AG09319 (cell line): ENCODE results near the gene PAK1IP1.
"Not testable (repeated sequence)": the region's sequence is repeated elsewhere in the genome, so short reads cannot be mapped to it uniquely, and the experiment has no call there.

Experiments
- DNase-seq: peaks from one replicate; pipeline ENCODE4 v3.0.0-alpha.2; 2010; ENCODE audit warnings: low read depth; ENCODE audit errors: extremely low read depth
- CTCF ChIP-seq: IDR thresholded peaks from 2 replicates; pipeline ENCODE4 v1.5.1; 2011; ENCODE audit warnings: low read depth, mild to moderate bottlenecking, inconsistent platforms, low read length, moderate library complexity

The PAK1IP1 gene

DNA sequence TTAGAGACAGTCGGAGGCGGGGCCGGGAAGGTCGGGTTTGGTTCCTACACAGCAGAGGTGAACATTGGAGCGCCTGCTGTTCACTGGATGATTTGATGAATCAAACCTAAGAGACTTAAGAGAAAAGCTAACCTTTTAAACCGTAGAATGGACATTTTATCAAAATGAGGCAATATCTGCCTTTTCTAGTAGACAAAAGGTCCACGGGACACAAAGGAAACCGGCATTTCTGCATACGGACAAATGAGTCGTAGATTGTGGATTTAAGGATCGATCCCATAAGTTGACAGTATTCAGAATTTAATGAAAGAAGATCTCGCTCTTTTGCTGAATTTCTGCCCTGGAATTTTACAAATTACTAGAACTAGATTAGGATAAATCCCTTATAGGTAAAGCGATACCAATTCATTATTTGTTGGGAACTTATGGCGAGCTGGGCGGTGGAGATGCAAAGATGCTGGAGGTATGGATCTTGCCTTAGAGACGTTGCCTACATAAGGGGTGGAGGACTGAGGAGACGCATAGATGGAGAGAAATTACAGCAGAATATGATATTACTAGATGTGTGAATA is 400 bp downstream of the PAK1IP1 start:
- DNase-seq = no peak

DNA sequence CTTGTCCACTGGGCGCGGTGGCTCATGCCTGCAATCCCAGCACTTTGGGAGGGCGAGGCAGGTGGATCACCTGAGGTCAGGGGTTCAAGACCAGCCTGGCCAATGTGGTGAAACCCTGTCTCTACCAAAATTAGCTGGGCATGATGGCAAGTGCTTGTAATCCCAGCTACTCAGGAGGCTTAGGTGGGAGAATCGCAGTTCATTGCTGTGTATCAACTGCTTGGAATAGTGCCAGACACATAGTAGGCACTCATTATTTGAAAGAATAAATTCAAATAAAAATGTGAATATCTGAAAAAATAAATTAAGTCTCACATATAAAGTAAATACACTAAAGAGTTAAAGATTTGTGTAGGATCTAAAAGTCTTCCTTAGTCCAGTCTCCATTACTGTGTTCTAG is 1.9 kb downstream of the PAK1IP1 start:
- TF ChIP-seq CTCF = no peak
- no peak for DNase-seq

More for the DNA sequence above, 400 bp downstream of the PAK1IP1 start:
- TF ChIP-seq CTCF = no peak

DNA sequence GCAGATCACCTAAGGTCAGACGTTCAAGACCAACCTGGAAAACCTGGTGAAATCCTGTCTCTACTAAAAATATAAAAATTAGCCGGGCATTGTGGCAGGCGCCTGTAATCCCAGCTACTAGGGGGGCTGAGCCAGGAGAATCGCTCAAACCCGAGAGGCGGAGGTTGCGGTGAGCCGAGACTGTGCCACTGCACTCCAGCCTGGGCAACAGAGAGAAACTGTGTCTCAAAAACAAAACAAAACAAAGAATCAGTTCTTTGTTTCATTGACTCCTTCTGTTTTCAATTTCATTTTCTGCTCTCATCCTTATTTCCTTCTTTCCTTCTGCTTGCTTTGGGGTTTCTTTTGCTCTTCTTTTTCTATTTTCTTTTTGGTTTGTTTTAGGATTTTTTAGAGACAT is 19.2 kb downstream of the PAK1IP1 start:
- TF ChIP-seq CTCF = no peak
- DNase-seq = no peak

GRCh38 chr6:10719296-10719963 is 24.7 kb downstream of the PAK1IP1 start:
- no peak for TF ChIP-seq CTCF
- DNase-seq = no peak

- TF ChIP-seq CTCF = no peak
- no peak for DNase-seq
Measured at GRCh38 chr6:10719964-10720264, 25.1 kb downstream of the PAK1IP1 start.

GRCh38 chr6:10720265-10720959 is 25.6 kb downstream of the PAK1IP1 start:
- TF ChIP-seq CTCF = no peak
- DNase-seq = no peak

DNA sequence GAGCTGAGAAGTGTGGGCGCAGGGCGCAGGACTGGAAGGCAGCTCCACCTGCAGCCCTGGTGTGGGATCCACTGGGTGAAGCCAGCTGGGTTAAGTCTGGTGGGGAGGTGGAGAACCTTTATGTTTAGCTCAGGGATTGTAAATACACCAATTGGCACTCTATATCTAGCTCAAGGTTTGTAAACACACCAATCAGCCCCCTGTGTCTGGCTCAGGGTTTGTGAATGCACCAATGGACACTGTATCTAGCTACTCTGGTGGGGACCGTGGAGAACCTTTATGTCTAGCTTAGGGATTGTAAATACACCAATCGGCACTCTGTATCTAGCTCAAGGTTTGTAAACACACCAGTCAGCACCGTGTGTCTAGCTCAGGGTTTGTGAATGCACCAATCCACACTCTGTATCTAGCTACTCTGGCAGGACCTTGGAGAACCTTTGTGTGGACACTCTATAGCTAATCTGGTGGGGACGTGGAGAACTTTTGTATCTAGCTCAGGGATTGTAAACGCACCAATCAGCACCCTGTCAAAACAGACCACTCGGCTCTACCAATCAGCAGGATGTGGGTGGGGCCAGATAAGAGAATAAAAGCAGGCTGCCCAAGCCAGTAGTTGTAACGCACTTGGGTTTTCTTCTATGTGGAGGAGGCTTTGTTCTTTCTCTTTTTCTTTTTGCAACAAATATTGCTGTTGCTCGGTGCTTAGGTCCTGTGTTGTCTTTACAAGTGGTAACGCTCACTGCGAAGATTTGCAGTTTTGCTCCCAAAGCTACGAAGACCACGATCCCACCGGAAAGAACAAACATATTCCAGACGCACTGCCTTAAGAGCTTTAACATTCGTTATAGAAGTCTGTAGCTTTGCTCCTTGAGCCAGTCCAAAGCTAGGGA is 26.4 kb downstream of the PAK1IP1 start:
- DNase-seq = not testable (repeated sequence)
